ACC112 (cell line): ENCODE data around the gene CD63.
"Not testable (repeated sequence)": the region's sequence is repeated elsewhere in the genome, so short reads cannot be mapped to it uniquely, and the experiment has no call there.

Experiments
- H2AFZ ChIP-seq: fragments of 200-600 bp; sonication (generic); one replicate; pipeline ENCODE4 v1.6.0; 2017; ENCODE audit warnings: antibody characterized with exemption, low read length; ENCODE audit not compliant: unreplicated experiment
- H3K27ac ChIP-seq: fragments of 200-600 bp; sonication (generic); 2 replicates; pipeline ENCODE4 v1.5.1; 2014; ENCODE audit warnings: low read depth, mild to moderate bottlenecking, antibody characterized with exemption, low read length, moderate library complexity
- H3K27me3 ChIP-seq: fragments of 200-600 bp; sonication (generic); 2 replicates; pipeline ENCODE4 v1.6.1; 2014; ENCODE audit warnings: mild to moderate bottlenecking, antibody characterized with exemption, low read length, moderate library complexity, mixed read lengths; ENCODE audit not compliant: insufficient read depth
- H3K36me3 ChIP-seq: fragments of 200-600 bp; sonication (generic); 2 replicates; pipeline ENCODE4 v1.6.1; 2016; ENCODE audit warnings: mild to moderate bottlenecking, antibody characterized with exemption, low read length, moderate library complexity, mixed read lengths; ENCODE audit not compliant: insufficient read depth
- H3K4me1 ChIP-seq: fragments of 200-600 bp; sonication (generic); one replicate; pipeline ENCODE4 v1.6.1; 2016; ENCODE audit warnings: low read length, mixed read lengths; ENCODE audit not compliant: insufficient read depth, unreplicated experiment, control insufficient read depth
- H3K4me3 ChIP-seq: fragments of 200-600 bp; sonication (generic); 2 replicates; pipeline ENCODE4 v1.5.1; 2014; ENCODE audit warnings: mild to moderate bottlenecking, low read depth, low read length
- H3K79me2 ChIP-seq: fragments of 200-600 bp; sonication (generic); one replicate; pipeline ENCODE4 v1.6.0; 2016; ENCODE audit warnings: low read length; ENCODE audit not compliant: control insufficient read depth, unreplicated experiment, insufficient read depth

Gene CD63, protein sequence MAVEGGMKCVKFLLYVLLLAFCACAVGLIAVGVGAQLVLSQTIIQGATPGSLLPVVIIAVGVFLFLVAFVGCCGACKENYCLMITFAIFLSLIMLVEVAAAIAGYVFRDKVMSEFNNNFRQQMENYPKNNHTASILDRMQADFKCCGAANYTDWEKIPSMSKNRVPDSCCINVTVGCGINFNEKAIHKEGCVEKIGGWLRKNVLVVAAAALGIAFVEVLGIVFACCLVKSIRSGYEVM

DNA sequence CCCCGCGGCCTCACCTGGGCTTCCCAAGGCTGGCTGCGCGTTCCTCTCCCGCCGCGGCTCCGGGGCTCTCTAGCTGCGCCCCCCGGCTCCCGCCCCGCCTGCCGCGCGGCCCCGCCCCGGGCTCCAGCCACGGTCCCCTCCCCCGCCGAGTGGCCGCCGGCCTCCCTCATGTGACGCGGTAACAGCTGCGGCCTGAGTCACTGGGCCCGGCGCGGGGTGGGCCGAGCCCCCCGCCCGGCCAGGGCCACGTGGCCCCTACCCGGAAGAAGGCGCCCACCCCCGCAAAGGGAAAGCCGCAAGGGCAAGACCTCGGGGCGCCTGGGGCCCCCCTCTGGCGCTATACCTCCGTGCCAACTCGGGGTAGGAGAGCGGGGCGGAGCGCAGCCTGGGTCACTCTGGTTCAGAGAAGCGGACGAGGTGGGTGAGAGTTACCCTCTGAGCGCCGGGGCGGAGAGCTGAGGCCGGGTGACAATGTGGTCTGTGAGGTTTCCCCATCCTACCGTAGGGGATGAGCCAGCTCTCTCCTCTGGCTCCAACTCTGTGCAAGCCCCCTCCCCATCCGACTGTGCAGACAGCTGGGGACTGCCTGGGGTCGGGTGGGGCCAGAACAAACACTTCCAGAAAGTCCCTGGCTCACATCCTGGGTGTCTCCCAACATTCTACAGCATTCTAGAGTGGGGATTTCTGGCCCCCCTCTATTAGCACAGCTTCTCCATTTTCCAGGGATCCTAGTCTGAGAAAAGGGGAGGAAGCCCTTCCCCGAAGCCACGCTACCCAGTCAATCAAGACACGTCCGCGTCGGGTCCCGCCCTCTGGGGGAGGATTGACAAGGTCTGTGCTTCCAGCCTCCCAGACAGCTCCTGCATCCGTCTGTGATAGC is at the start of gene CD63:
Gene CD63, minus strand, starts transcription at position 71 of the 880 bp plus-strand sequence. CDS start 668 bp downstream, outside the sequence.
- H2AFZ ChIP-seq = peak within 1 kb of the TSS; percentile 52
- H3K27ac ChIP-seq = peak within 1 kb of the TSS; percentile 95
- H3K36me3 ChIP-seq = peaks cover 22% of the 10 kb centered on the region; the same call in 1 of the 2 replicates
- H3K79me2 ChIP-seq = peaks cover 51% of the 10 kb centered on the region
- peaks cover 40% of the 10 kb centered on the region for H3K4me1 ChIP-seq
- peak within 1 kb of the TSS; percentile 98 for H3K4me3 ChIP-seq
- H3K27me3 ChIP-seq = no peaks in the 10 kb centered on the region

DNA sequence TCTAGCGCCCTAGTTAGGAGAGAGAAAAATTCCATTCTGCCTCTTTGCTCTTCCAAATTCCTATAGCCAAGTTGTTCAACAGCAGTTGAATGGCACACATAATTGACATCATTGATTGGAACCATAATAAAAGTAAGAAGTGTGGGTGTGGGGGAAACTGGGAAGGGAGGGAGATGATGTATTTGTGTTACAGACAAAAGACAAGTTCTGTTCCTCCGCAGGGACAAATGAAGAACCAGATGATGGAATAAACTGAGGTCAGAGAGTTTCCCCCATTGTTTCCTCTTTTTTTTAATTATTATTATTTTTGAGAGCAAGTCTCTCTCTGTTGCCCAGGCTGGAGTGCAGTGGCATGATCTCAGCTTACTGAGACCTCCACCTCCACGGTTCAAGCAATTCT is 49.0 kb upstream of the CD63 start:
- H3K79me2 ChIP-seq = no peaks in the 10 kb centered on the region
- peaks cover 17% of the 10 kb centered on the region for H3K36me3 ChIP-seq
- no peak overlapping the region for H3K4me3 ChIP-seq
- no peaks in the 10 kb centered on the region for H3K4me1 ChIP-seq
- H2AFZ ChIP-seq = no peak overlapping the region
- H3K27ac ChIP-seq = no peak overlapping the region
- H3K27me3 ChIP-seq = no peaks in the 10 kb centered on the region

DNA sequence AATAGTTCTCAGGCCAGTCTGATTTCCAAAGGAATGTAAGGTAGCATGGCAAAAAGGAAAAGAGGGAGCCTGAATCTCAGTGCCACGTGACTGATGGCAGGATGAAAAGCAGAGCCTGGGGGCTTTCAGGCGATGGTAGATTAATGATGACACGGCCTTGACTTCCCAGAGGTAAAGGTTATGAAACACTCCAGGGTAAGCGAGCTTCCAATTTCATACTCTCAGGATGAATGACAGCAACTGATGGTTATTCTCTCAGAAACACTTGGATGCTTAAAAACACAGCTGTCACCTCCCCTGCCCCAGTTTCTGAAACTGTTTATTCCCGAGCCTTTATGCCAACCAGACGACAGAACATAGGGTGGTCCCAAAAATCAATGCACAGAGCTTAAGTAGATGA is 42.9 kb upstream of the CD63 start:
- Histone ChIP-seq H3K4me3 (no peak overlapping the region), H2AFZ (no peak overlapping the region), H3K4me1 (no peaks in the 10 kb centered on the region), H3K27ac (no peak overlapping the region), H3K79me2 (peaks cover 8% of the 10 kb centered on the region), H3K27me3 (no peaks in the 10 kb centered on the region), H3K36me3 (peaks cover 21% of the 10 kb centered on the region)

DNA sequence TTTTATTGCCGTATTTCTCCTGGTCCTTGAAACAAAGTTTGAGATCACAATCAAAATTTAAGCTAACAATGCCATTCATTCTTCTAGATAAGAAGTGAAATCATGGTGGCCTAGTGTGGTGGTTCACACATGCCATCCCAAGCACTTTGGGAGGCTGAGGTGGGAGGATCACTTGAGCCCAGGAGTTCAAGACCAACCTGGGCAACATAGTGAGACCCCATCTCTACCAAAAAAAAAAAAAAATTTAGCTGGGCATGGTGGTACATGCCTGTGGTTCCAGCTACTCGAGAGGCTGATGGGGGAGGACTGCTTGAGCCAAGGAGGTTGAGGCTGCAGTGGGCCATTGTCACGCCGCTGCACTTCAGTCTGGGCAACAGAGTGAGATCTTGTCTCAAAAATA is 38.3 kb upstream of the CD63 start:
- no peaks in the 10 kb centered on the region for H3K4me1 ChIP-seq
- H3K36me3 ChIP-seq = peaks cover 28% of the 10 kb centered on the region
- peaks cover 9% of the 10 kb centered on the region for H3K79me2 ChIP-seq
- no peak overlapping the region for H2AFZ ChIP-seq
- no peak overlapping the region for H3K27ac ChIP-seq
- no peak overlapping the region for H3K4me3 ChIP-seq
- H3K27me3 ChIP-seq = no peaks in the 10 kb centered on the region

DNA sequence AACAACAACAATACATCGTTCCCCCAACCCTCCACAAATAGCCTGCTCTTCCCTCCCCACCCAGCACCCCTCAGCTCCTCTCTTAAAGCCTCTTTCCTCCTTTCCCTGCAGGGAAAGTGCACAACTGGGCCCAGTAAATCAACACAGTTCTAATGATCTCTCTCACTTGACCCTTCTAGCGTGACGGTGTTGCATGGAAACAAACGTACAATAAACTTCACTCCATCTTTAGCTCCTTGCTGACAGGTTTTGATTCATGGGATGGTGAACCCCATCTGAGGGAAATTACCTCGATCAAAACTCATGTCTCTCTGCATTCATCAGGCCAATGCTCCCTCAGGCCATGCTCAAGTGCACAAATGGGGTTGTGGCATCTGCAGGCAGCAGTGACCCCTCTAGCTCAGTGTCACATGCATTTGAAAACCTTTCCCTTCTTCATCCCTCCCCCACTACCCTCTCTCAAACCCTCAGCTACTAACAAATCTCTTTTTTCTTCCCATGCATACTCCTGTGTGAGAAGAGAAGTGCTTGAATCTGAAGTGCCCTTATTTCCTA is 37.0 kb upstream of the CD63 start:
- H3K36me3 ChIP-seq = peaks cover 17% of the 10 kb centered on the region
- H3K4me1 ChIP-seq = no peaks in the 10 kb centered on the region
- H3K79me2 ChIP-seq = peaks cover 6% of the 10 kb centered on the region

DNA sequence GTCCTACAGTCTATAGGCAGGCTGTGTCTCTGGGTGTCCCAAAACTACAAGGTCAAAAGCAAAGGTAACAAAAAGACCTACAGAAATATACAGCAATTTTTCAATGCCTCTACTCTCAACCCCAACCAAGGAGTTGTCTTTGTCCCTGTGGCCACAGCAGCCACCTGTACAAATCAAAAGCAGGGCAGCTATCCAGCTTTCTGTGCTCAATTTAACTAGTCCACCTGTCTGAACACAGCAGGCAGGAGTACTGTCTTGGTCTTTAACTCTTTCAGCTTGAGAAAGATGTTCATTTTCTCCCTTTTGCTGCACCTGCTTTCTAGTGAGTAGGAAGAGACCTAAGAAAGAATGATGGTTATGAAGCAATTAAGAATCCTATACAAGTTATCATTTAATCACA is 33.8 kb upstream of the CD63 start:
- peaks cover 30% of the 10 kb centered on the region for H3K36me3 ChIP-seq

More for the DNA sequence above, 37.0 kb upstream of the CD63 start:
- no peak overlapping the region for H3K27ac ChIP-seq
- no peak overlapping the region for H3K4me3 ChIP-seq
- H2AFZ ChIP-seq = no peak overlapping the region
- no peaks in the 10 kb centered on the region for H3K27me3 ChIP-seq

DNA sequence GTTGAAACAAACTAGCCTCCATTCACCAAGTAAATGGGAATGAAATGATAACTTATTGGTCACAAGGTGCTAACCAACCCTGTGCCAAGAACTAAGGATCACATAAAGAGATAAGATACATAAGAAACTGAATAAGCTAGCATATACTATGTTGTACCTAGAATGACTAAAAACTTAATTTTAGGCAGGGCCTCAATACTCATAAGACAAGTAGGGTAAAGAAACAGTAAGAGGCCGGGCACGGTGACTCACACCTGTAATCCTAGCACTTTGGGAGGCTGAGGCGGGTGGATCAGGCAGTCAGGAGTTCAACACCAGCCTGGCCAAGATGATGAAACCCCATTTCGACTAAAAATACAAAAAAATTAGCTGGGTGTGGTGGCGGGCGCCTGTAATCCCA is 31.9 kb upstream of the CD63 start:
- Histone ChIP-seq H3K27me3 (no peaks in the 10 kb centered on the region), H3K79me2 (no peaks in the 10 kb centered on the region), H2AFZ (no peak overlapping the region), H3K4me1 (no peaks in the 10 kb centered on the region), H3K36me3 (peaks cover 29% of the 10 kb centered on the region), H3K27ac (no peak overlapping the region), H3K4me3 (no peak overlapping the region)

More for the DNA sequence above, 33.8 kb upstream of the CD63 start:
- H3K79me2 ChIP-seq = peaks cover 3% of the 10 kb centered on the region
- no peak overlapping the region for H2AFZ ChIP-seq
- H3K4me1 ChIP-seq = no peaks in the 10 kb centered on the region
- H3K27me3 ChIP-seq = no peaks in the 10 kb centered on the region
- H3K27ac ChIP-seq = no peak overlapping the region
- no peak overlapping the region for H3K4me3 ChIP-seq

DNA sequence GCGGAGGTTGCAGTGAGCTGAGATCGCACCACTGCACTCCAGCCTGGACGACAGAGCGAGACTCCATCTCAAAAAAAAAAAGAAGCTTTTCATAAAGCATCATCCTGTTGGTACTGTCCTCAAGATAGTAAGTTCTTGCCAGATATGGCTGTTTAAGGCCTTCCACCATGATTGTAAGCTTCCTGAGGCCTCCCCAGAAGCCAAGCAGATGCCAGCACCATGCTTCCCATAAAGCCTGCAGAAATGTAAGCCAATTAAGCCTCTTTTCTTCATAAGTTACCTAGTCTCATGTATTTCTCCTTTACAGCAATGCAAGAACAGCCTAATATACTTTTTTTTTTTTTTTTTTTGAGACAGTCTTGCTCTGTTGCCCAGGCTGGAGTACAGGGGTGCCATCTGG is 29.8 kb upstream of the CD63 start:
- H2AFZ ChIP-seq, H3K4me1 ChIP-seq, H3K27me3 ChIP-seq, H3K4me3 ChIP-seq, H3K27ac ChIP-seq, H3K79me2 ChIP-seq: not testable (repeated sequence)
- peaks cover 31% of the 10 kb centered on the region for H3K36me3 ChIP-seq

DNA sequence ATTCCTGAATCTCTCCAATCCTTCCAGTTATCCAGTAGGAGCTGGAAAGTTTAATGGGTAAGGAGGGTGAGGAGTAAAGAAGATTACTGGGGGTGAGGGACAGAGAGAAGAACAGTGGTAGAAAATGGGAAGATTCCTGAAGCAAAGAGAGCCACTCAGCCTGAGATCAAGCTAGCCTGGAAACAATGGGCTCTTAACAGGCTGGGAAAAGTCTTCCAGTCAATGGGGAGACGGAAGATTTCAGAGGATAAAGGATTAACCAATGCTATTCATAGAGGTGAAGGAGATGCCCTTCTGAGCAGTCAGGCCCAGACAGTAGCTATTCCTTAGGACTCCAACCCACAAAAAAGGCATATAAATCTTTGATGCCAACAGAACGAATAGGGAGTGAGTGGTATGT is 28.9 kb upstream of the CD63 start:
- Histone ChIP-seq H3K4me3 (no peak overlapping the region), H2AFZ (no peak overlapping the region), H3K4me1 (no peaks in the 10 kb centered on the region), H3K79me2 (no peaks in the 10 kb centered on the region), H3K27ac (no peak overlapping the region), H3K36me3 (peaks cover 29% of the 10 kb centered on the region), H3K27me3 (no peaks in the 10 kb centered on the region)

DNA sequence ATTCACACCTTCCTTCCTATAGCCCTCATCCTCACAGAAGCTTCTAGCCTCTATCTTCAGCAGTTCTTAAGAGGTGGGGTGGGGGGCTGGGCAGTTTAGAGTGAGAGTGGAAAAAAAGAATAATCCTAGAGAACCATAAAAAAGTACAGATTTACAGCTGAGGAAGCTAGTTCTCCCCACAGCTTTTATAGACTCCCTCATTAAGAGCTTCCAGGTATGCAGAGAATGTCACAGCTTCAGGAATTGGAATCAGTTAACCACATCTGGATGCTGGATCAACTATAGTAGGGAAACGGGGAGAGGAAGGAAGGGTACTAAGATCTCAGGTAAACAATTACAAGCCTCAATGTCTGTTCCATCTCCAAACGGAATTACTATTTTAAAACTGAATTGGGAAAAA is 26.4 kb upstream of the CD63 start:
- Histone ChIP-seq H3K36me3 (peaks cover 25% of the 10 kb centered on the region), H3K27me3 (no peaks in the 10 kb centered on the region), H3K27ac (no peak overlapping the region), H3K79me2 (no peaks in the 10 kb centered on the region), H3K4me3 (no peak overlapping the region), H2AFZ (no peak overlapping the region), H3K4me1 (no peaks in the 10 kb centered on the region)
